ENCODE results near the gene ITGB1BP1. TPM values are rescaled to one million over a fixed set of nuclear protein-coding genes. Genes with fewer than 3 reads are reported as not detected.
A peak's percentile ranks its signal among the peaks of the same experiment; 100 is the strongest.

Gene ITGB1BP1
- total and polyA plus RNA-seq, 7 donors: 24.3 to 99.7 (median 56.8) TPM

DNA sequence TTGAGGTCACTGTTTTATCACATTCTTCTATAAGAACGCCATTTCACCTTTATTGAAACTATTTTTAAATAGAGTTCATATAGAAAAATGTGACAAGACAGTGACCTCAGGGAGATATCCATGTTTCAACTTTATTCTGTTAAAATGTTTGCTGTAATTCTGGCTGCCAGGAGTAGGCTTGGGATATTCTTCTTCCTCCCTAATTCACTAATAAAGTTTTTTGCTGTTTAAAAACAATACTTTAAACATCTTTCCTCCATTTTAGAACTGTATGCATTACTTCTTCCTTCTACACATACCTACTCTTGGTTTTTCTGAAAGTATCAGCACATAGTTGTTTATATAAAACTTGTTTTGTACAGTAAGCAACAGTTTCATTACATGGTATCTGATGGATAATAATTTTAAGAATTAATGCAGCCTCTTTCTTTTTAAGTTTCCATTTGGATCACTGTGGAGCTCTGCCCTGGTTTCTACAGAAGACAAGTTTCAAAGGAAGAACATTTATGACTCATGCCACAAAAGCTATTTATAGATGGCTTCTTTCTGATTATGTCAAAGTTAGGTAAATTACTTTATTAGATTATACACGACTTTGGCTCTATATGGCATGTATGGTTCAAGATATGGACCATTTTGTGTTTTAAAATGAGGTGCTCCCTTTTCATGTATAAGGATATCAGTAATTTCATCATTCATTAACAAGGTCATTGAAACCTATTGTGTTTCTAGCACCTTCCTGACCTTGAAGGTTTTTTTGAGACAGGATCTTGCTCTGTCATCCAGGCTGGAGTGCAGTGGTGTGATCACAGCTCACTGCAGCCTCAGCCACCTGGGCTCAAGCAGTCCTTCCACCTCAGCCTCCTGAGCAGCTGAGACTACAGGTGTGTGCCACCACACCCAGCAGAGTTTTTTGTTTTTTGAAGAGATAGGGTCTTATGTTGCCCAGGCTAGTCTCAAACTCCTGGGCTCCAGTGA, 7.3 kb upstream of the ITGB1BP1 start:
- peaks cover 0 to 56% (median 31%) of the 10 kb centered on the region in 4 donors for H3K36me3 ChIP-seq
- no peak for DNase-seq
- no peaks in the 10 kb centered on the region for H3K27me3 ChIP-seq
- H3K9me3 ChIP-seq: no peaks in the 10 kb centered on the region
- TF ChIP-seq POLR2AphosphoS5 (IDR thresholded peaks at IDR 0.05) (no peak), POLR2A (IDR thresholded peaks at IDR 0.05) (no peak), EP300 (IDR thresholded peaks at IDR 0.05) (no peak)
- TF ChIP-seq, protein P1, sequence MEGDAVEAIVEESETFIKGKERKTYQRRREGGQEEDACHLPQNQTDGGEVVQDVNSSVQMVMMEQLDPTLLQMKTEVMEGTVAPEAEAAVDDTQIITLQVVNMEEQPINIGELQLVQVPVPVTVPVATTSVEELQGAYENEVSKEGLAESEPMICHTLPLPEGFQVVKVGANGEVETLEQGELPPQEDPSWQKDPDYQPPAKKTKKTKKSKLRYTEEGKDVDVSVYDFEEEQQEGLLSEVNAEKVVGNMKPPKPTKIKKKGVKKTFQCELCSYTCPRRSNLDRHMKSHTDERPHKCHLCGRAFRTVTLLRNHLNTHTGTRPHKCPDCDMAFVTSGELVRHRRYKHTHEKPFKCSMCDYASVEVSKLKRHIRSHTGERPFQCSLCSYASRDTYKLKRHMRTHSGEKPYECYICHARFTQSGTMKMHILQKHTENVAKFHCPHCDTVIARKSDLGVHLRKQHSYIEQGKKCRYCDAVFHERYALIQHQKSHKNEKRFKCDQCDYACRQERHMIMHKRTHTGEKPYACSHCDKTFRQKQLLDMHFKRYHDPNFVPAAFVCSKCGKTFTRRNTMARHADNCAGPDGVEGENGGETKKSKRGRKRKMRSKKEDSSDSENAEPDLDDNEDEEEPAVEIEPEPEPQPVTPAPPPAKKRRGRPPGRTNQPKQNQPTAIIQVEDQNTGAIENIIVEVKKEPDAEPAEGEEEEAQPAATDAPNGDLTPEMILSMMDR (IDR thresholded peaks at IDR 0.05): no peak
- intact Hi-C loops (cut with DNase I): no loop called here
- H3K4me1 ChIP-seq: peaks cover 0 to 5% (median 0%) of the 10 kb centered on the region in 4 donors
- no peak overlapping the region for H3K27ac ChIP-seq
- no peak overlapping the region for H3K4me3 ChIP-seq
- WGBS, 2 donors: 61 to 71% methylated on average over 2 of the region's 2 CpGs

- Histone ChIP-seq H3K36me3 (peaks cover 0 to 54% (median 30%) of the 10 kb centered on the region in 4 donors), H3K9me3 (no peaks in the 10 kb centered on the region), H3K4me1 (peaks cover 0 to 11% (median 6%) of the 10 kb centered on the region in 4 donors), H3K27ac (no peak overlapping the region), H3K27me3 (no peaks in the 10 kb centered on the region), H3K4me3 (no peak overlapping the region)
- TF ChIP-seq, protein P1 (IDR thresholded peaks at IDR 0.05): no peak
- TF ChIP-seq POLR2A (IDR thresholded peaks at IDR 0.05) (no peak), POLR2AphosphoS5 (IDR thresholded peaks at IDR 0.05) (no peak), EP300 (IDR thresholded peaks at IDR 0.05) (no peak)
- 78 to 89% methylated on average over 5 of the region's 5 CpGs for WGBS, 2 donors
- no peak for DNase-seq
- intact Hi-C loops (cut with DNase I): no loop called here
Observed at GRCh38 chr2:9428965-9429577, 5.7 kb upstream of the ITGB1BP1 start.

DNA sequence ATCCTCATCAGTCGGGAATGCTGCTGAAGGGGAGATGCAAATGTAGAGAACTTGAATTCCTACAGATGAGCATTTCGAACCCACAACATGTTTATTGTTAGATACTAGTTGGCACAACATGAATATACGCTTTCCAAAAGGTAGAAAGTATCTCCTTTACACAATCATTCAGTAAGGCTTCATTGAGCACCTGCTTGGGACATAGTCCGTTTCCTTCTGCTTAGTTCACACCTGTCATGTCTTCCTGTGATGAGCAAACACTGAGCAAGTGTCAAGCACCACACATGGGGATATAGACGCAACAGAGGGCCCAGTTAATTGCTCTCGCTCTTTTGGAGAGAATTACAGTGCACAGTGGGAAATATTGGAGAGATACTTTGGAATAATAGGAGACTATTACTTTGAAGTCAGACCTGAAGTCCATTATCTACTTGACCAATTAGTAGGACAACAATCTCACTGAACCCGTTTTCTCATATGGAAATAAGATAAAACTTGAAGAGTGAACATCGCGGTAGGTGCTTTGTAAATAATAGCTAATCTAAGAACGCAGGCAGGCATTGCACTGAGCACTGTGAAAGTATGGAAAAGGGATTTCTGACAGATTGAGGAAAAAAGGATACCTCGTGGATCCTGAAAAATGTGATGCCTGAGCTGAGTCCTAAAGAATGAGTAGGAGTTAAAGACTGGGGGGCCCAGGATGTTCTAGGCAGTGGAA, 1.3 kb upstream of the ITGB1BP1 start:
- H3K27me3 ChIP-seq: no peaks in the 10 kb centered on the region
- no peaks in the 10 kb centered on the region for H3K9me3 ChIP-seq
- peaks cover 0 to 38% (median 33%) of the 10 kb centered on the region in 4 donors for H3K4me1 ChIP-seq
- intact Hi-C loops (cut with DNase I): loop anchor here (5.0 kb wide), 1 partner anchor 203 kb away; no protein-coding TSS in a partner anchor
- 48 to 67% methylated on average over 11 of the region's 11 CpGs for WGBS, 2 donors
- H3K4me3 ChIP-seq: peak overlapping the region; percentile 84 to 99 (median 93)
- H3K27ac ChIP-seq: peak overlapping the region in 2 of 4 donors; percentile 95 to 97
- peaks cover 0 to 11% (median 0%) of the 10 kb centered on the region in 4 donors for H3K36me3 ChIP-seq
- TF ChIP-seq POLR2AphosphoS5 (IDR thresholded peaks at IDR 0.05): no peak
- no peak for TF ChIP-seq EP300 (IDR thresholded peaks at IDR 0.05)
- TF ChIP-seq POLR2A (IDR thresholded peaks at IDR 0.05): no peak
- TF ChIP-seq, protein P1 (IDR thresholded peaks at IDR 0.05): no peak
- DNase-seq: no peak

- Histone ChIP-seq H3K9me3 (no peaks in the 10 kb centered on the region), H3K27ac (peak overlapping the region; percentile 94 to 97 (median 96)), H3K4me1 (peaks cover 0 to 38% (median 33%) of the 10 kb centered on the region in 4 donors), H3K36me3 (peaks cover 0 to 4% (median 0%) of the 10 kb centered on the region in 4 donors), H3K4me3 (peak overlapping the region; percentile 84 to 99 (median 93)), H3K27me3 (no peaks in the 10 kb centered on the region)
- DNase-seq: no peak
- intact Hi-C loops (cut with DNase I): loop anchor here (1.0 to 5.0 kb wide), 5 partner anchors 37 to 279 kb away; partner anchors contain the start of genes ASAP2 and IAH1
- 0 to 1% methylated on average over 21 of the region's 21 CpGs for WGBS, 2 donors
- TF ChIP-seq POLR2AphosphoS5 (IDR thresholded peaks at IDR 0.05): no peak
- TF ChIP-seq EP300 (IDR thresholded peaks at IDR 0.05): no peak
- TF ChIP-seq POLR2A (IDR thresholded peaks at IDR 0.05): no peak
- TF ChIP-seq, protein P1 (IDR thresholded peaks at IDR 0.05): no peak
Observed at GRCh38 chr2:9423922-9424272, 569 bp upstream of the ITGB1BP1 start.

Measured in sigmoid colon (tissue), 7 donors.